Lower leg skin (tissue), 4 donors: Measurements from ENCODE around the gene KCNB1. TPM values are rescaled to one million over a fixed set of nuclear protein-coding genes. Genes with fewer than 3 reads are reported as not detected.

ENCODE experiments used
- DNase-seq, 2 donors: peaks; one replicate each; pipeline ENCODE4 v3.0.0-alpha.2; 2019; ENCODE audit warnings: low spot score in 2 of 2
- H3K4me3 ChIP-seq: fragments of 200-600 bp; sonication (generic); 2 replicates; pipeline ENCODE4 v1.5.1; 2017; ENCODE audit warnings: mild to moderate bottlenecking, low read depth; ENCODE audit not compliant: poor library complexity, severe bottlenecking
- CTCF ChIP-seq, 3 donors: fragments of 450-650 bp; IDR thresholded peaks; one replicate each; pipeline ENCODE4 v1.5.1; 2016; ENCODE audit warnings: antibody characterized with exemption in 3 of 3, mild to moderate bottlenecking in 3 of 3, moderate library complexity in 2 of 3
- POLR2A ChIP-seq, 2 donors: fragments of 450-650 bp; IDR thresholded peaks; one replicate each; pipeline ENCODE4 v1.6.1; 2016 to 2017; ENCODE audit warnings: antibody characterized with exemption in 2 of 2, mild to moderate bottlenecking in 1 of 2, moderate library complexity in 1 of 2
- WGBS, 2 donors: methylation state at CpG; one replicate each; pipeline ENCODE4 v1.1.5; 2018; 5-methylcytosine and 5-hydroxymethylcytosine counted together
- intact Hi-C: fragments of 100-400 bp; cut with DNase I; formaldehyde crosslinking; loops from one replicate; pipeline ENCODE4 v1.15.0; 2023; ENCODE audit warnings: low total_unique reads
- total RNA-seq, 4 donors: library from RNA; depleted of rRNA; stranded (reverse); fragments of >200 nt; gene quantifications; one replicate each; pipeline ENCODE4 v1.1.0, GENCODE V29; 2016

Gene KCNB1
- total RNA-seq, 4 donors from 2014 or later, result 0.30 to 5.2 (median 0.81) TPM

- TF ChIP-seq POLR2A (IDR thresholded peaks at IDR 0.05) (no peak), CTCF (IDR thresholded peaks at IDR 0.05) (no peak)
- 43 to 46% methylated on average over 5 of the region's 5 CpGs for WGBS, 2 donors
- H3K4me3 ChIP-seq, result no peak overlapping the region
- intact Hi-C loops, result no loop called here
- no peak for DNase-seq
These were observed 21.6 kb downstream of the KCNB1 start for GRCh38 chr20:49460916-49461315.

- intact Hi-C loops, result no loop called here
- 86 to 87% methylated on average over 6 of the region's 6 CpGs for WGBS, 2 donors
- no peak overlapping the region for H3K4me3 ChIP-seq
- no peak for DNase-seq
- no peak for TF ChIP-seq POLR2A (IDR thresholded peaks at IDR 0.05)
- TF ChIP-seq CTCF (IDR thresholded peaks at IDR 0.05), result no peak
These were observed 22.3 kb downstream of the KCNB1 start for GRCh38 chr20:49460131-49460530.

- TF ChIP-seq POLR2A (IDR thresholded peaks at IDR 0.05), result no peak
- TF ChIP-seq CTCF (IDR thresholded peaks at IDR 0.05), result no peak
- WGBS, 2 donors, result 79 to 81% methylated on average over 6 of the region's 6 CpGs
- DNase-seq, result no peak
- intact Hi-C loops, result no loop called here
- no peak overlapping the region for H3K4me3 ChIP-seq
These were observed 22.8 kb downstream of the KCNB1 start for GRCh38 chr20:49459684-49460083.

GRCh38 chr20:49457444-49457843 lies 25.0 kb downstream of the KCNB1 start:
- intact Hi-C loops, result no loop called here
- 10 to 36% methylated on average over 1 of the region's 1 CpG for WGBS, 2 donors
- no peak for DNase-seq

GRCh38 chr20:49456646-49457045 lies 25.8 kb downstream of the KCNB1 start:
- no peak overlapping the region for H3K4me3 ChIP-seq
- WGBS, 2 donors, result 64 to 83% methylated on average over 6 of the region's 6 CpGs
- no peak for DNase-seq
- no peak for TF ChIP-seq CTCF (IDR thresholded peaks at IDR 0.05)
- no peak for TF ChIP-seq POLR2A (IDR thresholded peaks at IDR 0.05)
- intact Hi-C loops, result no loop called here

More at GRCh38 chr20:49457444-49457843, 25.0 kb downstream of the KCNB1 start:
- TF ChIP-seq POLR2A (IDR thresholded peaks at IDR 0.05) (no peak), CTCF (IDR thresholded peaks at IDR 0.05) (no peak)
- H3K4me3 ChIP-seq, result no peak overlapping the region

- DNase-seq, result no peak
- TF ChIP-seq POLR2A (IDR thresholded peaks at IDR 0.05) (no peak), CTCF (IDR thresholded peaks at IDR 0.05) (no peak)
- H3K4me3 ChIP-seq, result no peak overlapping the region
- intact Hi-C loops, result no loop called here
- whole genome bisulfite sequencing, 2 donors, result 84 to 89% methylated on average over 6 of the region's 6 CpGs
These were observed 26.8 kb downstream of the KCNB1 start for GRCh38 chr20:49455691-49456090.
